Measurements from ENCODE around the gene ANKK1. TPM values are rescaled to one million over a fixed set of nuclear protein-coding genes. Genes with fewer than 3 reads are reported as not detected.

The ANKK1 gene
- total RNA-seq, 2 donors from 2014 or later, result 0.10 to 0.32 TPM

- no peak overlapping the region for H3K4me3 ChIP-seq
- H3K9me3 ChIP-seq, result no peaks in the 10 kb centered on the region
- DNase-seq, result no peak
- TF ChIP-seq CTCF (IDR thresholded peaks at IDR 0.05), result no peak
- no peaks in the 10 kb centered on the region for H3K4me1 ChIP-seq
- no peaks in the 10 kb centered on the region for H3K36me3 ChIP-seq
- intact Hi-C loops (cut with DNase I), result no loop called here
- no peak overlapping the region for H3K9ac ChIP-seq (ENCODE audit: low read depth in 2 of 2, low read length in 2 of 2)
- no peak overlapping the region for H3K27ac ChIP-seq
- no peaks in the 10 kb centered on the region for H3K27me3 ChIP-seq
Measured at GRCh38 chr11:113376156-113376555, 11.4 kb upstream of the ANKK1 start.

- no peak for DNase-seq
- TF ChIP-seq CTCF (IDR thresholded peaks at IDR 0.05), result no peak
- intact Hi-C loops (cut with DNase I), result no loop called here
- Histone ChIP-seq H3K9ac (ENCODE audit: low read depth in 2 of 2, low read length in 2 of 2) (no peak overlapping the region), H3K27me3 (no peaks in the 10 kb centered on the region), H3K4me3 (no peak overlapping the region), H3K9me3 (no peaks in the 10 kb centered on the region), H3K4me1 (no peaks in the 10 kb centered on the region), H3K27ac (no peak overlapping the region), H3K36me3 (no peaks in the 10 kb centered on the region)
Measured at GRCh38 chr11:113377681-113378412, 9.7 kb upstream of the ANKK1 start.

GRCh38 chr11:113378692-113379091, 8.9 kb upstream of the ANKK1 start:
- no peak for DNase-seq
- Histone ChIP-seq H3K27me3 (no peaks in the 10 kb centered on the region), H3K36me3 (no peaks in the 10 kb centered on the region), H3K27ac (no peak overlapping the region), H3K9me3 (no peaks in the 10 kb centered on the region), H3K4me1 (no peaks in the 10 kb centered on the region), H3K9ac (ENCODE audit: low read depth in 2 of 2, low read length in 2 of 2) (no peak overlapping the region), H3K4me3 (no peak overlapping the region)
- no peak for TF ChIP-seq CTCF (IDR thresholded peaks at IDR 0.05)
- intact Hi-C loops (cut with DNase I), result no loop called here

GRCh38 chr11:113382121-113382520, 5.5 kb upstream of the ANKK1 start:
- H3K27ac ChIP-seq, result no peak overlapping the region
- H3K27me3 ChIP-seq, result no peaks in the 10 kb centered on the region
- H3K4me1 ChIP-seq, result no peaks in the 10 kb centered on the region
- H3K9me3 ChIP-seq, result no peaks in the 10 kb centered on the region
- no peak overlapping the region for H3K4me3 ChIP-seq
- DNase-seq, result no peak
- intact Hi-C loops (cut with DNase I), result no loop called here
- TF ChIP-seq CTCF (IDR thresholded peaks at IDR 0.05), result no peak
- H3K9ac ChIP-seq (ENCODE audit: low read depth in 2 of 2, low read length in 2 of 2), result no peak overlapping the region
- no peaks in the 10 kb centered on the region for H3K36me3 ChIP-seq

- Histone ChIP-seq H3K27me3 (peaks cover 6% of the 10 kb centered on the region), H3K4me3 (no peak overlapping the region), H3K27ac (no peak overlapping the region), H3K9me3 (no peaks in the 10 kb centered on the region), H3K4me1 (no peaks in the 10 kb centered on the region), H3K9ac (ENCODE audit: low read depth in 2 of 2, low read length in 2 of 2) (no peak overlapping the region), H3K36me3 (no peaks in the 10 kb centered on the region)
- no peak for DNase-seq
- TF ChIP-seq CTCF (IDR thresholded peaks at IDR 0.05), result no peak
- intact Hi-C loops (cut with DNase I), result no loop called here
Measured at GRCh38 chr11:113384551-113384950, 3.0 kb upstream of the ANKK1 start.

Measured in colonic mucosa (tissue), 4 donors.